Lower lobe of right lung (tissue), 2 donors: Measurements from ENCODE around the gene DNM3. TPM values are rescaled to one million over a fixed set of nuclear protein-coding genes. Genes with fewer than 3 reads are reported as not detected.

Experiments used
- ATAC-seq, 2 donors: fragments of 200-7000 bp; cut with Tn5 transposase; one replicate each; pipeline ENCODE4 v1.9.1; 2020 to 2022; ENCODE audit warnings: mild to moderate bottlenecking in 2 of 2, moderate library complexity in 2 of 2
- DNase-seq: peaks from one replicate; pipeline ENCODE4 v3.0.0-alpha.2; 2020
- H3K27ac ChIP-seq: fragments of 200-600 bp; one replicate; pipeline ENCODE4 v1.8.0; 2022
- H3K27me3 ChIP-seq: fragments of 200-600 bp; one replicate; pipeline ENCODE4 v1.8.0; 2022; ENCODE audit warnings: low read depth
- H3K36me3 ChIP-seq: fragments of 200-600 bp; one replicate; pipeline ENCODE4 v1.8.0; 2022; ENCODE audit warnings: mild to moderate bottlenecking
- H3K4me1 ChIP-seq: fragments of 200-600 bp; one replicate; pipeline ENCODE4 v1.8.0; 2022
- H3K4me3 ChIP-seq: fragments of 200-600 bp; one replicate; pipeline ENCODE4 v1.8.0; 2022; ENCODE audit warnings: mild to moderate bottlenecking
- H3K9me3 ChIP-seq: fragments of 200-600 bp; one replicate; pipeline ENCODE4 v1.8.0; 2022
- intact Hi-C: fragments of 100-400 bp; cut with DNase I; formaldehyde crosslinking; loops from one replicate; pipeline ENCODE4 v1.11.0; 2022
- total RNA-seq: library from RNA; stranded (reverse); fragmentation: NEBNext Ultra II Directional; extraction: Animal tissue kit (Norgen Biotek cat#: 25700); gene quantifications from one replicate; pipeline ENCODE4 v1.2.1, GENCODE V29; 2021
- TF ChIP-seq, protein P1 (sequence below): fragments of 200-600 bp; IDR thresholded peaks from one replicate; pipeline ENCODE4 v1.8.0; 2022; ENCODE audit warnings: antibody characterized with exemption, mild to moderate bottlenecking
- donor health status: DM: no; HTN: yes; CAD: no; lungs with severe emphysema.

The DNM3 gene
- total RNA-seq, 1 donor from 2014 or later: 12.4 TPM

DNA sequence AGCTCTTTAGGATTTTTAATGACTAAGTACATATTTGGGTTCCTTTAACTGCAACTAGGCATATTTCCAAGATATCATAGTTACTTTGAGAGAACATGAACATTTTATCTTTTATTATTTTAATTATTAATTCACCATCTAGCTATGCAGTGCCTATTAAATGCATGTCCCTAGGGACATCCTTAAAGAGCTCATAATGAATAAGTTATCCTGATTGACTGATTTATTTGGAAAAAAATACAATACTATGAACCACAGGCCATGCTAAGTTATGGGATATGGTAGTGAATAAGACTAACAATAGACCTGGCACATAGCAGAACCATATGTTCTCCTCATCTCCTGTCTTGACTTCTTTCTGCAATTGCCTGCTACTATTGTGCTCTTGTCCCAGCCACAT lies 562.8 kb downstream of the DNM3 start:
- Histone ChIP-seq H3K4me3 (no peak overlapping the region), H3K9me3 (no peaks in the 10 kb centered on the region), H3K4me1 (no peaks in the 10 kb centered on the region), H3K36me3 (no peaks in the 10 kb centered on the region), H3K27me3 (no peaks in the 10 kb centered on the region), H3K27ac (no peak overlapping the region)
- TF ChIP-seq, protein P1, sequence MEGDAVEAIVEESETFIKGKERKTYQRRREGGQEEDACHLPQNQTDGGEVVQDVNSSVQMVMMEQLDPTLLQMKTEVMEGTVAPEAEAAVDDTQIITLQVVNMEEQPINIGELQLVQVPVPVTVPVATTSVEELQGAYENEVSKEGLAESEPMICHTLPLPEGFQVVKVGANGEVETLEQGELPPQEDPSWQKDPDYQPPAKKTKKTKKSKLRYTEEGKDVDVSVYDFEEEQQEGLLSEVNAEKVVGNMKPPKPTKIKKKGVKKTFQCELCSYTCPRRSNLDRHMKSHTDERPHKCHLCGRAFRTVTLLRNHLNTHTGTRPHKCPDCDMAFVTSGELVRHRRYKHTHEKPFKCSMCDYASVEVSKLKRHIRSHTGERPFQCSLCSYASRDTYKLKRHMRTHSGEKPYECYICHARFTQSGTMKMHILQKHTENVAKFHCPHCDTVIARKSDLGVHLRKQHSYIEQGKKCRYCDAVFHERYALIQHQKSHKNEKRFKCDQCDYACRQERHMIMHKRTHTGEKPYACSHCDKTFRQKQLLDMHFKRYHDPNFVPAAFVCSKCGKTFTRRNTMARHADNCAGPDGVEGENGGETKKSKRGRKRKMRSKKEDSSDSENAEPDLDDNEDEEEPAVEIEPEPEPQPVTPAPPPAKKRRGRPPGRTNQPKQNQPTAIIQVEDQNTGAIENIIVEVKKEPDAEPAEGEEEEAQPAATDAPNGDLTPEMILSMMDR: no peak
- no peak for DNase-seq
- intact Hi-C loops: no loop called here
- ATAC-seq: no peak

GRCh38 chr1:172405912-172406311 lies 564.6 kb downstream of the DNM3 start:
- Histone ChIP-seq H3K27ac (no peak overlapping the region), H3K4me3 (no peak overlapping the region), H3K4me1 (no peaks in the 10 kb centered on the region), H3K27me3 (no peaks in the 10 kb centered on the region), H3K36me3 (no peaks in the 10 kb centered on the region), H3K9me3 (no peaks in the 10 kb centered on the region)
- DNase-seq (no peak), ATAC-seq (no peak)
- TF ChIP-seq, protein P1: no peak
- intact Hi-C loops: no loop called here

DNA sequence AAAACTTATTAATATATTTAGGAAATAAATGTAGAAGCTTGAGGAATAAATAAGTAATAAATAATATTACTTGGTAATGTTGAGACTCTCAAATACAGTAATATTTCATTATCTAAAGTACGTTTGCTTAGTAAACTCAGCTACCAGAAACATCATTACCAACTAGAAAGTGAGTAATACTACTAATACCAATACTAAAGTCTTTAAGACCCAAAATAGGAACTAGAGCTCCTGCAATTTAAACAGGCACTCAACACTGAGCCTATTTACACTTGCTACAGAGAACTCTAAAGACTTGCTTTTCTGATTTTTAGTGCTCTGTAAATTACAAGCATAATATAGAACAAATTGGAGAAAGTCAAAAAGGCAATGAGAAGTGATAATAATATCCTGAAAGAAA lies 565.7 kb downstream of the DNM3 start:
- ATAC-seq: no peak
- no peaks in the 10 kb centered on the region for H3K27me3 ChIP-seq
- no peak for DNase-seq
- TF ChIP-seq, protein P1: no peak
- H3K27ac ChIP-seq: no peak overlapping the region
- intact Hi-C loops: no loop called here
- H3K9me3 ChIP-seq: no peaks in the 10 kb centered on the region
- no peaks in the 10 kb centered on the region for H3K36me3 ChIP-seq
- H3K4me3 ChIP-seq: no peak overlapping the region
- no peaks in the 10 kb centered on the region for H3K4me1 ChIP-seq

- no peaks in the 10 kb centered on the region for H3K27me3 ChIP-seq
- DNase-seq (no peak), ATAC-seq (no peak)
- TF ChIP-seq, protein P1: no peak
- no peak overlapping the region for H3K27ac ChIP-seq
- H3K9me3 ChIP-seq: no peaks in the 10 kb centered on the region
- intact Hi-C loops: no loop called here
- H3K4me3 ChIP-seq: no peak overlapping the region
- no peaks in the 10 kb centered on the region for H3K4me1 ChIP-seq
- H3K36me3 ChIP-seq: no peaks in the 10 kb centered on the region
These were observed 567.7 kb downstream of the DNM3 start for GRCh38 chr1:172408958-172409357.

- ATAC-seq: no peak
- DNase-seq: no peak
- no peaks in the 10 kb centered on the region for H3K9me3 ChIP-seq
- H3K4me1 ChIP-seq: no peaks in the 10 kb centered on the region
- no peaks in the 10 kb centered on the region for H3K27me3 ChIP-seq
- intact Hi-C loops: no loop called here
- TF ChIP-seq, protein P1: no peak
- H3K36me3 ChIP-seq: no peaks in the 10 kb centered on the region
- no peak overlapping the region for H3K27ac ChIP-seq
- no peak overlapping the region for H3K4me3 ChIP-seq
These were observed 568.7 kb downstream of the DNM3 start for GRCh38 chr1:172410027-172410426.

DNA sequence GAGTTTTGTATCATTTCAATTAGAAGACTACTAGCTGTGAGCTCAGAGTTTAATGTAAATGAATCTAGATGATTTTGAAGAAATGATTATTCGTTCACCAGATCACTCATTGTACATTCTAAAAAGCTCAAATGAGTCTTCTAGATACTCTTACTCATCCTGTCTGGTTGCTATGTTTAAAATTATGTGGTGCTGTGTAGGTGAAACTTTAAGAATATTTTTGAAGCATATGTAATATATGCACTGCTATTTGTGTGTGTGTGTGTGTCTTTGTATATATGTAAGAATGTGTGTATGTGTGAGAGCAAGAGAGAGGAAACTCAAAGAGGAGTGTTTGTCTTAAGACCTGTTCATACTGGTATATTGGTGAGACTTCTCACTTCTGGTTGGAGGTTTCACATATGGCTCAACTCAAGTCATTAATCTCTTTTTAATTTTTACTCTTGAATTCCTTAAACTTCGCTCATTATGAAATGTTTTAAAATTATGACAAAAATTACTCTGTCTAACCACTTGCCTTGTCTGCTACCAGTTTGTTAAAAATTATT lies 570.6 kb downstream of the DNM3 start:
- H3K36me3 ChIP-seq: no peaks in the 10 kb centered on the region
- DNase-seq: no peak
- ATAC-seq: no peak
- TF ChIP-seq, protein P1: no peak
- no peaks in the 10 kb centered on the region for H3K4me1 ChIP-seq
- no peak overlapping the region for H3K27ac ChIP-seq
- no peaks in the 10 kb centered on the region for H3K27me3 ChIP-seq
- no peaks in the 10 kb centered on the region for H3K9me3 ChIP-seq
- no peak overlapping the region for H3K4me3 ChIP-seq
- intact Hi-C loops: no loop called here
